Measurements from ENCODE around the gene SMC4. TPM values are rescaled to one million over a fixed set of nuclear protein-coding genes. Genes with fewer than 3 reads are reported as not detected.

The SMC4 gene
- total RNA-seq, 4 donors from 2014 or later: 11.8 to 119 (median 72.4) TPM

- H3K27me3 ChIP-seq: no peaks in the 10 kb centered on the region
- H3K4me1 ChIP-seq: no peaks in the 10 kb centered on the region
- DNase-seq: no peak
- TF ChIP-seq, protein P1, sequence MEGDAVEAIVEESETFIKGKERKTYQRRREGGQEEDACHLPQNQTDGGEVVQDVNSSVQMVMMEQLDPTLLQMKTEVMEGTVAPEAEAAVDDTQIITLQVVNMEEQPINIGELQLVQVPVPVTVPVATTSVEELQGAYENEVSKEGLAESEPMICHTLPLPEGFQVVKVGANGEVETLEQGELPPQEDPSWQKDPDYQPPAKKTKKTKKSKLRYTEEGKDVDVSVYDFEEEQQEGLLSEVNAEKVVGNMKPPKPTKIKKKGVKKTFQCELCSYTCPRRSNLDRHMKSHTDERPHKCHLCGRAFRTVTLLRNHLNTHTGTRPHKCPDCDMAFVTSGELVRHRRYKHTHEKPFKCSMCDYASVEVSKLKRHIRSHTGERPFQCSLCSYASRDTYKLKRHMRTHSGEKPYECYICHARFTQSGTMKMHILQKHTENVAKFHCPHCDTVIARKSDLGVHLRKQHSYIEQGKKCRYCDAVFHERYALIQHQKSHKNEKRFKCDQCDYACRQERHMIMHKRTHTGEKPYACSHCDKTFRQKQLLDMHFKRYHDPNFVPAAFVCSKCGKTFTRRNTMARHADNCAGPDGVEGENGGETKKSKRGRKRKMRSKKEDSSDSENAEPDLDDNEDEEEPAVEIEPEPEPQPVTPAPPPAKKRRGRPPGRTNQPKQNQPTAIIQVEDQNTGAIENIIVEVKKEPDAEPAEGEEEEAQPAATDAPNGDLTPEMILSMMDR (IDR thresholded peaks at IDR 0.05): no peak
- no peak for TF ChIP-seq POLR2A (IDR thresholded peaks at IDR 0.05)
- H3K36me3 ChIP-seq: no peaks in the 10 kb centered on the region
- H3K9me3 ChIP-seq: no peaks in the 10 kb centered on the region
- intact Hi-C loops (cut with DNase I; ENCODE audit: low total_unique reads): no loop called here
- H3K4me3 ChIP-seq: no peak overlapping the region
- H3K27ac ChIP-seq: no peak overlapping the region
These were observed 56.4 kb downstream of the SMC4 start for GRCh38 chr3:160455846-160456245.

DNA sequence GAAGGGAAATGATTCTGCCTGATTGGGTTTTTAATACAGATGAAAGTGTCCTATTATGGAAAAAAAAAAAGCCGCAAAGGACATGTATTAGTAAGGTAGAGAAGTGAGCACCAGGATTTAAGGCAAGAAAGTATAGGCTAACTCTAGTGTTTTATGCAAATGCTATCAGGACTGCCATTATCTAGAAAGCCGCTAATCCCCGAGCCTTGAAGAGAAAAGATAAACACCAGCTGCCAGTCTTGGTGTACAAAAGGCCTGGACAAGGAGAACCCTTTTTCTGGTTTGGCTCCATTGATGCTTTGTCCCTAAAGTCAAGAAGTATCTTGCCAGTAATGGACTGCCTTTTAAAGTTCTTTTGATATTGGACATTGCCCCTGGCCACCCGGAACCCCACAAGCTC, 58.7 kb downstream of the SMC4 start:
- Histone ChIP-seq H3K27me3 (no peaks in the 10 kb centered on the region), H3K4me1 (no peaks in the 10 kb centered on the region), H3K4me3 (no peak overlapping the region), H3K27ac (no peak overlapping the region), H3K36me3 (no peaks in the 10 kb centered on the region), H3K9me3 (no peaks in the 10 kb centered on the region)
- TF ChIP-seq, protein P1 (IDR thresholded peaks at IDR 0.05): no peak
- no peak for TF ChIP-seq POLR2A (IDR thresholded peaks at IDR 0.05)
- DNase-seq: no peak
- intact Hi-C loops (cut with DNase I; ENCODE audit: low total_unique reads): no loop called here

- no peaks in the 10 kb centered on the region for H3K36me3 ChIP-seq
- intact Hi-C loops (cut with DNase I; ENCODE audit: low total_unique reads): no loop called here
- no peaks in the 10 kb centered on the region for H3K27me3 ChIP-seq
- no peak overlapping the region for H3K4me3 ChIP-seq
- no peaks in the 10 kb centered on the region for H3K9me3 ChIP-seq
- H3K27ac ChIP-seq: no peak overlapping the region
- DNase-seq: no peak
- no peak for TF ChIP-seq POLR2A (IDR thresholded peaks at IDR 0.05)
- TF ChIP-seq, protein P1 (IDR thresholded peaks at IDR 0.05): no peak
- no peaks in the 10 kb centered on the region for H3K4me1 ChIP-seq
These were observed 60.1 kb downstream of the SMC4 start for GRCh38 chr3:160459450-160459970.

DNA sequence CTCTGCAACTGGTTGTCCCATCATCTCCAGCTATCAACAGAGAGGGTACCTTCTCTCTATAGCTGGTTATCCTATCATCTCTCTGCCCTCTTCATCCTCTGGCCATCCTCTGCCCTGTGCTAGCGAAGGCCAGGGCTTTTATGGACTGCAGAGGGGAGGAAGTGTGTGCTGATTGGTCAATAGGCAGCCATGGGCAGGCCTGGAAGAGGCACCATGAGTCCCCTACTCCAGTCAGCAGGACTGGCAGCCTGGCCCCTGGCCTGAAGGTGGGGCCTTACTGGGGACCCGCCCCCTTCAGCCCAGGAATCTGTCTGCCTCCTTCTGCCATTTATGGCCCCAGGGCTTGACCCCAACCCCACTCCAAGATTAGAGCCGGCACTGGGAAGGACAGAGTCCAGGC, 60.6 kb downstream of the SMC4 start:
- Histone ChIP-seq H3K9me3 (no peaks in the 10 kb centered on the region), H3K27ac (no peak overlapping the region), H3K4me1 (no peaks in the 10 kb centered on the region), H3K27me3 (no peaks in the 10 kb centered on the region), H3K4me3 (no peak overlapping the region), H3K36me3 (no peaks in the 10 kb centered on the region)
- TF ChIP-seq, protein P1 (IDR thresholded peaks at IDR 0.05): no peak
- TF ChIP-seq POLR2A (IDR thresholded peaks at IDR 0.05): no peak
- no peak for DNase-seq
- intact Hi-C loops (cut with DNase I; ENCODE audit: low total_unique reads): no loop called here

- TF ChIP-seq, protein P1 (IDR thresholded peaks at IDR 0.05): no peak
- TF ChIP-seq POLR2A (IDR thresholded peaks at IDR 0.05): no peak
- Histone ChIP-seq H3K27ac (no peak overlapping the region), H3K36me3 (no peaks in the 10 kb centered on the region), H3K4me1 (no peaks in the 10 kb centered on the region), H3K27me3 (no peaks in the 10 kb centered on the region), H3K9me3 (no peaks in the 10 kb centered on the region), H3K4me3 (no peak overlapping the region)
- no peak for DNase-seq
- intact Hi-C loops (cut with DNase I; ENCODE audit: low total_unique reads): no loop called here
These were observed 64.9 kb downstream of the SMC4 start for GRCh38 chr3:160464321-160464720.
